PC-9 (cell line): ENCODE results near the gene RPS10. TPM values are rescaled to one million over a fixed set of nuclear protein-coding genes. Genes with fewer than 3 reads are reported as not detected.

Source experiments
- total RNA-seq: library from RNA; stranded (reverse); gene quantifications from 2 replicates; pipeline ENCODE4 v1.2.3, GENCODE V29; 2021

The RPS10 gene
- total RNA-seq, 1 experiment from 2014 or later = 1,786 TPM

Other genes with a start within 250 kb of the RPS10 start
- gene HMGA1, start 189.2 kb downstream of the RPS10 start, total RNA-seq = 1,825 and 1,951 TPM in 2 replicates
- gene SMIM29, start 177.1 kb downstream of the RPS10 start, total RNA-seq = 32.8 and 35.2 TPM in 2 replicates
- 16.8 and 19.1 TPM in 2 replicates for gene NUDT3, start 33.4 kb downstream of the RPS10 start, total RNA-seq
- 5.0 and 6.4 TPM in 2 replicates for gene PACSIN1, start 40.0 kb upstream of the RPS10 start, total RNA-seq
- gene SPDEF, start 130.3 kb upstream of the RPS10 start, total RNA-seq = 0.85 and 1.4 TPM in 2 replicates